SK-N-MC (cell line): ENCODE measurements around the gene SYT13.

Experiments
- EZH2 ChIP-seq: fragments of 200-600 bp; sonication (generic); IDR thresholded peaks from one replicate; pipeline ENCODE4 v1.6.1; 2017; ENCODE audit warnings: antibody characterized with exemption
- FOXP2 ChIP-seq: optimal IDR thresholded peaks from 2 replicates; pipeline ENCODE3; 2011; ENCODE audit warnings: mild to moderate bottlenecking, moderate library complexity; ENCODE audit not compliant: insufficient read depth; ENCODE audit errors: extremely low read length, control extremely low read depth
- POLR2AphosphoS5 ChIP-seq: IDR thresholded peaks from 2 replicates; pipeline ENCODE4 v1.6.1; 2012; ENCODE audit warnings: mild to moderate bottlenecking, low read depth, low read length, borderline replicate concordance

DNA sequence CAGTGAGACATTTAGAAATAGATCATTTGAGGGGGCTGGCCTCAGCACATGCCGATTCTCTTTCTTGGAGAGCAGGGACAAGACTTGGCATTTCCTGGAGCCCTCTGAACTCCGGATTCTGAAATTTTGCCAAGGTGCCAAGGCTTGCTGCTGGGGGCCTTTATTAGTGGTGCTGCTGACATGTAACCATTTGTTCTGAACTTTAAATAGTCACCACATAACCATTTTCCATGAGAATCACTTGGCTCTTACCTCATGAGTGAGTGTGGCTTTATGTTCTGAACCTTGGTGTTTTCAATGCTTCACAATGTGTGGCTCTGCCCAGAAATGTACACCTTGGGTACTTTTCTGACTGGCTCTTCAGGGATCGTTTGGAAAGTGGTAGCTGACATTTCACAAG, 33.3 kb downstream of the SYT13 start:
- no peak for TF ChIP-seq EZH2
- TF ChIP-seq POLR2AphosphoS5, result no peak
- no peak for TF ChIP-seq FOXP2
